Endothelial cell of umbilical vein (primary cell): ENCODE results near the gene NME7. TPM values are rescaled to one million over a fixed set of nuclear protein-coding genes. Genes with fewer than 3 reads are reported as not detected.

Experiments
- BruUV-seq: library from RNA; stranded (reverse); fragments of 400-500 nt; replicated peaks from 2 replicates; lab custom pipeline; 2021; lab: Mats Ljungman, UMichigan
- CTCF ChIA-PET: fragments of 300-600, 350-600 bp; sonication (Branson Sonifier 250); formaldehyde crosslinking; loops from one replicate; lab custom pipeline; 2021; ENCODE audit warnings: antibody characterized with exemption, inconsistent platforms; lab: Charles Lee
- POLR2A ChIA-PET: fragments of 300-600, 350-600 bp; sonication (Branson Sonifier 250); formaldehyde crosslinking; loops from one replicate; lab custom pipeline; 2021; ENCODE audit warnings: antibody characterized with exemption, inconsistent platforms; lab: Charles Lee
- DNase-seq: peaks from one replicate; pipeline ENCODE4 v3.0.0-alpha.2; 2011; ENCODE audit warnings: low read depth, low spot score
- FAIRE-seq: peaks from 2 replicates; lab custom pipeline; 2011; peaks lifted over from hg19 to GRCh38; lab: Jason Lieb, UNC
- H2AFZ ChIP-seq: 2 replicates; pipeline ENCODE4 v1.6.0; 2012; ENCODE audit warnings: low read depth, low read length, control low read depth, inconsistent platforms
- H3K27ac ChIP-seq: 2 replicates; pipeline ENCODE4 v1.5.1; 2011; ENCODE audit warnings: low read depth, mild to moderate bottlenecking, control low read depth, low read length, moderate library complexity; ENCODE audit not compliant: insufficient read depth
- H3K27me3 ChIP-seq, 2 experiments: 2 replicates each; pipeline versions ENCODE4 v1.6.0 to v1.6.1; 2011; ENCODE audit warnings: low read length in 2 of 2, mixed read lengths in 1 of 2; ENCODE audit not compliant: control insufficient read depth in 2 of 2, insufficient read depth in 2 of 2
- H3K36me3 ChIP-seq, 2 experiments: 2 replicates in 1 of 2; 3 replicates in 1 of 2; pipeline ENCODE4 v1.5.1; 2011; ENCODE audit warnings: low read length in 2 of 2, mild to moderate bottlenecking in 1 of 2, moderate library complexity in 1 of 2; ENCODE audit not compliant: control insufficient read depth in 2 of 2, insufficient read depth in 2 of 2; ENCODE audit errors: extremely low read depth in 1 of 2
- H3K4me1 ChIP-seq: 3 replicates; pipeline ENCODE4 v1.5.1; 2011; ENCODE audit warnings: mild to moderate bottlenecking, low read length; ENCODE audit not compliant: control insufficient read depth, insufficient read depth; ENCODE audit errors: extremely low read depth
- H3K4me2 ChIP-seq: 2 replicates; pipeline ENCODE4 v1.6.1; 2011; ENCODE audit warnings: low read length, control low read depth, mixed read lengths; ENCODE audit not compliant: insufficient read depth
- H3K4me3 ChIP-seq, 3 experiments: fragments of 200-600 bp in 1 of 3; sonication (generic), shearing (Covaris generic) in 1 of 3; replicated peaks in 1 of 3; 2 replicates each; pipeline ENCODE4 v1.5.1; 2011 to 2016; ENCODE audit warnings: control low read depth in 3 of 3, low read length in 3 of 3, mild to moderate bottlenecking in 2 of 3, inconsistent platforms in 1 of 3, low read depth in 1 of 3, moderate library complexity in 1 of 3; ENCODE audit not compliant: insufficient read depth in 1 of 3
- H3K79me2 ChIP-seq: 2 replicates; pipeline ENCODE4 v1.6.0; 2012; ENCODE audit warnings: low read length, inconsistent platforms; ENCODE audit not compliant: control insufficient read depth, insufficient read depth
- H3K9ac ChIP-seq: replicated peaks from 2 replicates; pipeline ENCODE3; 2011; ENCODE audit warnings: low read length, control low read depth; ENCODE audit not compliant: insufficient read depth; ENCODE audit errors: extremely low read depth
- H3K9me1 ChIP-seq: replicated peaks from 3 replicates; pipeline ENCODE4 v1.6.0; 2011; ENCODE audit warnings: mild to moderate bottlenecking, low read length; ENCODE audit not compliant: control insufficient read depth, insufficient read depth; ENCODE audit errors: extremely low read depth
- H3K9me3 ChIP-seq: replicated peaks from 2 replicates; pipeline ENCODE4 v1.5.1; 2012; ENCODE audit warnings: low read length, inconsistent platforms; ENCODE audit not compliant: control insufficient read depth, insufficient read depth
- H4K20me1 ChIP-seq: replicated peaks from 2 replicates; pipeline ENCODE3; 2011; ENCODE audit warnings: mild to moderate bottlenecking, low read length; ENCODE audit not compliant: control insufficient read depth, insufficient read depth; ENCODE audit errors: extremely low read depth
- EZH2 ChIP-seq: IDR thresholded peaks from 2 replicates; pipeline ENCODE4 v1.6.1; 2012; ENCODE audit warnings: borderline replicate concordance, low read depth, mild to moderate bottlenecking, moderate library complexity, low read length, inconsistent platforms; ENCODE audit not compliant: severe bottlenecking
- FOS ChIP-seq: IDR thresholded peaks from 2 replicates; pipeline ENCODE4 v1.6.1; 2011; ENCODE audit warnings: mild to moderate bottlenecking, low read length, moderate library complexity, borderline replicate concordance; ENCODE audit not compliant: insufficient read depth
- GATA2 ChIP-seq: IDR thresholded peaks from 2 replicates; pipeline ENCODE4 v1.7.0; 2011; ENCODE audit warnings: low read depth, mild to moderate bottlenecking, moderate library complexity, mixed read lengths, low read length; ENCODE audit not compliant: insufficient read length, insufficient read depth
- JUN ChIP-seq: IDR thresholded peaks from 2 replicates; pipeline ENCODE4 v1.6.1; 2011; ENCODE audit warnings: borderline replicate concordance, low read depth; ENCODE audit not compliant: insufficient read length, insufficient read depth
- MYC ChIP-seq: IDR thresholded peaks from one replicate; pipeline ENCODE4 v1.6.1; 2011; ENCODE audit warnings: mild to moderate bottlenecking, low read depth, low read length
- POLR2A ChIP-seq: IDR thresholded peaks from 2 replicates; pipeline ENCODE4 v1.6.1; 2012; ENCODE audit warnings: low read depth, mild to moderate bottlenecking, control low read depth, low read length
- POLR2AphosphoS5 ChIP-seq: IDR thresholded peaks from 2 replicates; pipeline ENCODE4 v1.6.1; 2012; ENCODE audit warnings: low read depth, mild to moderate bottlenecking, control low read depth, low read length, moderate library complexity; ENCODE audit not compliant: insufficient read depth
- dilution Hi-C: fragments of 300-500 bp; cut with MboI; formaldehyde crosslinking; loops from one replicate; pipeline ENCODE4 v1.15.0; 2019; ENCODE audit warnings: low sequenced_read_pairs; ENCODE audit not compliant: extremely low pct_ligation_motif_present
- intact Hi-C: fragments of 100-400 bp; cut with micrococcal nuclease; formaldehyde crosslinking; loops from one replicate; pipeline ENCODE4 v1.10.0; 2022
- polyA plus RNA-seq, 4 experiments: library from polyadenylated mRNA; depleted of rRNA in 3 of 4; stranded (reverse) in 3 of 4; unstranded in 1 of 4; fragments of >200 nt; gene quantifications; 2 replicates each; pipeline versions ENCODE4 v1.2.1 to v1.2.3, GENCODE V29; 2011 to 2012; ENCODE audit warnings: missing spikeins in 1 of 4
- total RNA-seq: library from RNA; stranded (reverse); gene quantifications from 2 replicates; pipeline ENCODE4 v1.2.3, GENCODE V29; 2021
- TF ChIP-seq, protein P1 (sequence below), 2 donors: IDR thresholded peaks; 1 replicate in 1 of 2; 2 replicates in 1 of 2; pipeline ENCODE4 v1.5.1; 2011; ENCODE audit warnings: low read length in 2 of 2, mild to moderate bottlenecking in 2 of 2, moderate library complexity in 2 of 2, control low read depth in 1 of 2, inconsistent platforms in 1 of 2, low read depth in 1 of 2; ENCODE audit not compliant: insufficient read depth in 1 of 2; ENCODE audit errors: extremely low read depth in 1 of 2
- TF ChIP-seq, protein P2 (sequence below): IDR thresholded peaks from 2 replicates; pipeline ENCODE4 v1.6.1; 2011; ENCODE audit not compliant: insufficient read depth, insufficient read length

NME7 gene
- total and polyA plus RNA-seq, 2 donors (not counting 3 experiments of a cell fraction or from before 2014, with no cell fraction given), result 16.5 to 25.3 TPM

DNA sequence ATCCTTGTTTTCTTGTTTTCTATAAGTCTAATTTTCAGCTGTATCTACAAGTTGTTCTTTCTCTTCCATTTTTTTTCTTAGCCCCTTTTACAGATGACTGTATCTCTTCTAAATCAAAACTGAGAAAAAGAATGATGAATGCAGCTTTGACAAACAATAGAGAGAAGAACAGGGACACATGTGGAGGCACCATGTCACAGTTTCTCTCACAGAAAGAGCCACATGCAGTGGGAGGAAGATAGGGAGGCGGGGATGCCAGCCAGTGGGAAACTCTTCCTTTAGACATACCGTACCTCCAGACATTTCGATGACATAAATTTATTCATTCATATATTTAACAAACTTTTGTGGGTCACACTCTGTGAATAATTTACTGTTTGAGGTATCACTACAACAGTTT lies 45.5 kb downstream of the NME7 start:
- dilution Hi-C loops, result no loop called here
- no peak overlapping the region for H2AFZ ChIP-seq
- H4K20me1 ChIP-seq, result no peaks in the 10 kb centered on the region
- ChIA-PET POLR2A (no interaction called here), CTCF (interaction anchor here (1.1 kb wide), 1 partner anchor 10 kb away, joined by 3 read pairs; no protein-coding TSS in a partner anchor)
- no peak overlapping the region for H3K9ac ChIP-seq
- TF ChIP-seq EZH2 (no peak), POLR2AphosphoS5 (no peak), JUN (no peak)
- TF ChIP-seq, protein P1, sequence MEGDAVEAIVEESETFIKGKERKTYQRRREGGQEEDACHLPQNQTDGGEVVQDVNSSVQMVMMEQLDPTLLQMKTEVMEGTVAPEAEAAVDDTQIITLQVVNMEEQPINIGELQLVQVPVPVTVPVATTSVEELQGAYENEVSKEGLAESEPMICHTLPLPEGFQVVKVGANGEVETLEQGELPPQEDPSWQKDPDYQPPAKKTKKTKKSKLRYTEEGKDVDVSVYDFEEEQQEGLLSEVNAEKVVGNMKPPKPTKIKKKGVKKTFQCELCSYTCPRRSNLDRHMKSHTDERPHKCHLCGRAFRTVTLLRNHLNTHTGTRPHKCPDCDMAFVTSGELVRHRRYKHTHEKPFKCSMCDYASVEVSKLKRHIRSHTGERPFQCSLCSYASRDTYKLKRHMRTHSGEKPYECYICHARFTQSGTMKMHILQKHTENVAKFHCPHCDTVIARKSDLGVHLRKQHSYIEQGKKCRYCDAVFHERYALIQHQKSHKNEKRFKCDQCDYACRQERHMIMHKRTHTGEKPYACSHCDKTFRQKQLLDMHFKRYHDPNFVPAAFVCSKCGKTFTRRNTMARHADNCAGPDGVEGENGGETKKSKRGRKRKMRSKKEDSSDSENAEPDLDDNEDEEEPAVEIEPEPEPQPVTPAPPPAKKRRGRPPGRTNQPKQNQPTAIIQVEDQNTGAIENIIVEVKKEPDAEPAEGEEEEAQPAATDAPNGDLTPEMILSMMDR (IDR thresholded peaks at IDR 0.05; ENCODE audit: extremely low read depth in 1 of 2, insufficient read depth in 1 of 2, low read depth in 1 of 2, low read length in 2 of 2), result no peak
- TF ChIP-seq, protein P2, sequence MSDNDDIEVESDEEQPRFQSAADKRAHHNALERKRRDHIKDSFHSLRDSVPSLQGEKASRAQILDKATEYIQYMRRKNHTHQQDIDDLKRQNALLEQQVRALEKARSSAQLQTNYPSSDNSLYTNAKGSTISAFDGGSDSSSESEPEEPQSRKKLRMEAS, result no peak
- H3K27ac ChIP-seq, result no peak overlapping the region
- no peak overlapping the region for H3K4me2 ChIP-seq
- no peak overlapping the region for H3K4me3 ChIP-seq
- H3K79me2 ChIP-seq, result peaks cover 1% of the 10 kb centered on the region
- no peak for DNase-seq
- no TSS peak for BruUV-seq
- no peaks in the 10 kb centered on the region for H3K9me1 ChIP-seq
- peaks cover 11% of the 10 kb centered on the region for H3K4me1 ChIP-seq
- intact Hi-C loops, result no loop called here
- H3K36me3 ChIP-seq, result no peaks in the 10 kb centered on the region
- H3K9me3 ChIP-seq, result no peaks in the 10 kb centered on the region
- no peak for FAIRE-seq
- H3K27me3 ChIP-seq, result no peaks in the 10 kb centered on the region

DNA sequence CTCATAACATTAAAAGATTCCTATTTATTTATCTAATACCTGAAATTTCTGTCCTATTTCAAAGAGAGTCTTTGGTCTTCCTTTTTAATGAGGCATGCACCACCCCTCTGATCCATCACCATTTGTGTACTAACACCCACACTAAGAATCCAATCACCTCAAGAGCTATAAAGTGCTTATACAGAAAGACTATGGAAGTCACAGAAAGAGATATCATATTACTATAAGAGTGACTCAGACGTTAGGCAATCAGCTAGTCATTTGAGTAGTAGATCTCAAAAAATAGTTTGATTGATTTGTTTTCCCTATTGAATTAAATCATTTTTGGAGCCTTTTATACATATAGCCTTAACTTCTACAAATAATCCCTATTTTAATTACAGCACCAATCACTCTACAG lies 46.1 kb downstream of the NME7 start:
- H2AFZ ChIP-seq, result no peak overlapping the region
- dilution Hi-C loops, result no loop called here
- no peak overlapping the region for H3K27ac ChIP-seq
- H3K79me2 ChIP-seq, result peaks cover 1% of the 10 kb centered on the region
- no peaks in the 10 kb centered on the region for H3K9me3 ChIP-seq
- H3K27me3 ChIP-seq, result no peaks in the 10 kb centered on the region
- POLR2A ChIA-PET, result no interaction called here
- TF ChIP-seq JUN (no peak), GATA2 (no peak), EZH2 (no peak), FOS (no peak), MYC (no peak), POLR2A (no peak), POLR2AphosphoS5 (no peak)
- TF ChIP-seq, protein P2, result no peak
- TF ChIP-seq, protein P1 (IDR thresholded peaks at IDR 0.05; ENCODE audit: extremely low read depth in 1 of 2, insufficient read depth in 1 of 2, low read depth in 1 of 2, low read length in 2 of 2), result no peak
- CTCF ChIA-PET, result interaction anchor here (0.6 to 1.1 kb wide), 2 partner anchors 11 to 27 kb away, joined by 3 read pairs; no protein-coding TSS in a partner anchor
- H3K9ac ChIP-seq, result no peak overlapping the region
- no peak for FAIRE-seq
- H3K4me3 ChIP-seq, result no peak overlapping the region
- DNase-seq, result no peak
- H3K36me3 ChIP-seq, result no peaks in the 10 kb centered on the region
- peaks cover 5% of the 10 kb centered on the region for H3K4me1 ChIP-seq
- BruUV-seq, result no TSS peak
- H4K20me1 ChIP-seq, result no peaks in the 10 kb centered on the region
- no peaks in the 10 kb centered on the region for H3K9me1 ChIP-seq
- intact Hi-C loops, result no loop called here
- H3K4me2 ChIP-seq, result no peak overlapping the region
